Gastrocnemius medialis (tissue), 4 donors: ENCODE results near the gene ASZ1.

Experiments used
- CTCF ChIP-seq, 5 experiments: fragments of 450-650 bp in 3 of 5; fragments of 200-600 bp in 2 of 5; sonication (generic) in 2 of 5; IDR thresholded peaks in 4 of 5; conservative IDR thresholded peaks in 1 of 5; 1 replicate in 4 of 5; 2 replicates in 1 of 5; pipeline ENCODE4 v1.5.1; 2016 to 2019; ENCODE audit warnings: antibody characterized with exemption in 5 of 5, mild to moderate bottlenecking in 3 of 5, moderate library complexity in 3 of 5
- POLR2A ChIP-seq, 2 donors: fragments of 450-650 bp; IDR thresholded peaks; one replicate each; pipeline ENCODE4 v1.6.1; 2017; ENCODE audit warnings: antibody characterized with exemption in 2 of 2, mild to moderate bottlenecking in 2 of 2, moderate library complexity in 2 of 2

DNA sequence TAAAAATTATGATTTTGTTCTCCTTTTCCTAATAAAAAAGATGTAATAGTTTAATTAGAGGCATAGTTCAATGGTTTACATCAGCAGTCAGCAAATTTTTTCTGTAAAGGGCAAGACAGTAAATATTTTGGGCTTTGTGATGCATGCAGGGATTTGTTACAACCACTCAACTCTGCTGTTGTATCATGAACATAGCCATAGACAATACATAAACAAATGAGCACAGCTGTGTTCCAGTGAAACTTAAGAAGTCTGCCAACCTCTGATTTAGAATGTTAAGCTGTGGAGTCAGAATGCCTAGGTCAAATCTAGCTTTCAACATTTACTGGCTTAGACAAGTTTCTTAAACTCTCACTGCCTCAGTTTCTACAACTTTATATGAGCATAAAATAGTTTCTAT, 31.6 kb downstream of the ASZ1 start:
- TF ChIP-seq CTCF (IDR thresholded peaks at IDR 0.05 in 4 of 5, conservative IDR thresholded peaks at IDR 0.05 in 1 of 5) (no peak), POLR2A (IDR thresholded peaks at IDR 0.05) (no peak)
